GM10266 (cell line): Measurements from ENCODE around the gene CTNND2.

Source experiments
- DNase-seq: peaks from one replicate; pipeline ENCODE4 v3.0.0; 2012; ENCODE audit errors: extremely low spot score
- TF ChIP-seq, protein P1 (sequence below): IDR thresholded peaks from 2 replicates; pipeline ENCODE4 v1.5.1; 2012; ENCODE audit warnings: mild to moderate bottlenecking, low read depth; ENCODE audit not compliant: control insufficient read depth, insufficient read depth; ENCODE audit errors: missing control alignments

The CTNND2 gene

DNA sequence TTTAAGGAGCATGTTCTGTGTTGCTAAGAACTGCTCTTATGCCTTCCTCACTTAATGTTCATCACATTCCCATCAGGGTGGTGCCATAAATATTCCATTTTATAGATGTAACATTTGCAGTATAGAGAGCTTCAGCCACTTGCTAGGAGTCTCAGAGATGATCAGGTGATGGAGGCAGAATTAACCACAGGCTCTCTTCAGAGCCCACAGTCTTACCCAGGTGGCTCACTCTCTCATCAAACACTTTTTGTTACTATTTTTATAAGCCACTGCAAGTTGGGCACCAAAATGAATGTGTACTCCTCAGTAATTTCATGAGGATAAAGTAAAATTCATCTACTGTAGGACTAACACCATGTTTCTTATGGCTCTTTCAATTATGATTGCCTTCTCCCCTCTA lies 651.7 kb downstream of the CTNND2 start:
- TF ChIP-seq, protein P1, sequence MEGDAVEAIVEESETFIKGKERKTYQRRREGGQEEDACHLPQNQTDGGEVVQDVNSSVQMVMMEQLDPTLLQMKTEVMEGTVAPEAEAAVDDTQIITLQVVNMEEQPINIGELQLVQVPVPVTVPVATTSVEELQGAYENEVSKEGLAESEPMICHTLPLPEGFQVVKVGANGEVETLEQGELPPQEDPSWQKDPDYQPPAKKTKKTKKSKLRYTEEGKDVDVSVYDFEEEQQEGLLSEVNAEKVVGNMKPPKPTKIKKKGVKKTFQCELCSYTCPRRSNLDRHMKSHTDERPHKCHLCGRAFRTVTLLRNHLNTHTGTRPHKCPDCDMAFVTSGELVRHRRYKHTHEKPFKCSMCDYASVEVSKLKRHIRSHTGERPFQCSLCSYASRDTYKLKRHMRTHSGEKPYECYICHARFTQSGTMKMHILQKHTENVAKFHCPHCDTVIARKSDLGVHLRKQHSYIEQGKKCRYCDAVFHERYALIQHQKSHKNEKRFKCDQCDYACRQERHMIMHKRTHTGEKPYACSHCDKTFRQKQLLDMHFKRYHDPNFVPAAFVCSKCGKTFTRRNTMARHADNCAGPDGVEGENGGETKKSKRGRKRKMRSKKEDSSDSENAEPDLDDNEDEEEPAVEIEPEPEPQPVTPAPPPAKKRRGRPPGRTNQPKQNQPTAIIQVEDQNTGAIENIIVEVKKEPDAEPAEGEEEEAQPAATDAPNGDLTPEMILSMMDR, result no peak
- DNase-seq, result no peak

DNA sequence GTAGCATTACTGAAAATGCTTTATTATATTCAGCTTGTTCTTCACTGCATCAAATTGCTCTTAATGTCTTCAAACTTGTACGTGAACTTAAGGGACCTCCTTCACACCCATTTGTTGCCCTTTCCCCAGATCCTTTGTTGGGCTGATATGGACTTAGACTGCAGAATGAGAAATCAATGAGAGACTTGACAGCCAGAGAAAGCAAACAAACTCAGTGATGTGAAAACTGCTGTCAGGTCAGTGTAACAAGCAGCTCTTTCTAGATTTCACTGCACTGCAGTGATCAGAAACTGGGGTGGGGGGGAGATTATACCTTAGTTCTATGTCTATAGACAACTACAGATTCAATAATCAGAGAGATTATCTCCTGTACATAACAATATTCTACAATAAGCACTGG lies 652.2 kb downstream of the CTNND2 start:
- TF ChIP-seq, protein P1, result no peak
- no peak for DNase-seq

DNA sequence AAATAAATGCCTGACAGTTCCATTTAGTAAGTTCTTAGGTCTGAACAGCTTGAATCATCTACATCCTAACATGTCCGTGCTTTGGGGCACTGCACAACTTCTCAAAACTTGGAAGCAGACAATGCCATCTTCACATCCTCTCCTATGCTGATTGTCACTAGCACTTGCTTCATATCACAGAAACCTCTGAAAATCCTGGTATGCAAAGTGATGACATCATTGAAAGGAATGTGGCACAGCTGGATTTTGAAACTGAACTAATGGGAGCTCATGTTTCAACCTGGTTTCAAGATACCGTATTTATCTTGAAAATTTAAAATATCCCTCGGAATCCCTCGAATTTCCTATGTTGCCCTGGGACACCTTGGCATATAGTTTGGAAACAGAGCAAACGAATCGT lies 653.0 kb downstream of the CTNND2 start:
- DNase-seq, result no peak
- TF ChIP-seq, protein P1, result no peak

DNA sequence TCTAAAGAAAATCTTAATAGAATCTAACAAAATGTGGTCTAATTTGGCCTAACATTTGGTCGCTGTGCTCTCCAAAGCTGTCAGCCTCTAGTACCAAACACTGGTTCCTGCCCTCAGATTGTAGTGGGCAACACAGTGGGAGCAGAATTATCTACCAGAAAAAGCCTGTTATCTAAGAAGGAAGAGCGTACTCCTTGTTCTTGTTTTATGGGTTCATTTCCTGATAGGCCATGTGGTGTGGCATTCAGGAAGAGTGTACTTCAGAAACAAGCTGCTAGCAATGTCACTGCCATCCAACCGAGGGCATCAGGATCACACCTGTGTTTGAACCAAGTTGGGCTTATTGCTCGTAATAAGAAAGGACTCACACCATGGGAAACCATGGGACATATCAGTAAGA lies 655.3 kb downstream of the CTNND2 start:
- no peak for DNase-seq
- TF ChIP-seq, protein P1, result no peak

DNA sequence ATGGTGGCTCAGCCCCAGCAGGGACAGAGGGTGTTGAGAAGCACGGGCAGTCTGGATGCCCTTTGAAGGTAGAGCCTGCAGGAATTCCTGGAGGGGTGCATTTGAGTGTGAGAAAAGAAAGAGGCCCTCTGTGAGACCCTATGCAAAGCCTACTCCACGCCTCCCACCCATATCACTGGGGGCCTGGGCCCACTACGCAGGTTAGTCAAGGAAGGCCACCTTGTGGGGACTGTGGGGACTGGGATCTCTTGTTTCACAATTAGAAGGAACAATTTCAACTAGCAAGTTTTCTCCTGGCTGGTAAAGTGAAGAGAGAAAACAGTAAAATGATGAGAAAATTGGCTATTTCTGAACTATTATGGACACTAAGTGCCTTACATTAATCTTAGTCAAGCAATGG lies 657.0 kb downstream of the CTNND2 start:
- TF ChIP-seq, protein P1, result no peak

DNA sequence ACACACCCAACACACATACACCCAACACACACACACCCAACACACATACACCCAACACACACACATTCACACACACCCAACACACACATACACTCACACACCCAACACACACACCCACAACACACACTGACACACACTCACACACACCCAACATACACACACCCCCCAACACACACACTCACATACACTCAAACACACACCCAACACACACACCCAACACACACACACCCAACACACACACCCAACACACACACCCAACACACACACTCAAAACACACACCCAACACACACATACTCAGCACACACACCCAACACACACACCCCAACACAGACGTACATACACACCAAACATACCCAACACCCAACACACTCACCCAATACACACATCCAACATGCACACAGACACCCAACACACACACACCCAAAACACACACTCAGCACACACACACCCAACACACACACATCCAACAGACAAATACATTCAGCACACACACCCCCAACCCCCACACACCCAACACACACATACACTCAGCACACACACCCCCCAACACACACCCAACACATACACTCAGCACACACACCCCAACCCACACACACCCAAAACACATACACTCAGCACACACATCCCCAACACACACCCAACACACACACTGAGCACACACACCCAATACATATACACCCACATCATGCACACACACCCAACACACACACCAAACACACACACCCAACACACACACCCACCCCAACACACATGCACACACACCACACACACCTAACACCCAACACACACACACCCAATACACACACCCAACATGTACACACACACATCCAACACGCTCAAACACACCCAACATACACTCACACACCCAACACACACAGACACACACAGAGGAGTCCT lies 663.7 kb downstream of the CTNND2 start:
- DNase-seq, result no peak
- TF ChIP-seq, protein P1, result no peak

More for the DNA sequence above, 657.0 kb downstream of the CTNND2 start:
- DNase-seq, result no peak
